Activated T-helper 1 cell treated with anti-CD3 and anti-CD28 coated beads, Interleukin-12 subunit alpha, Interleukin-12 subunit beta, Interleukin-2, Interleukin-4 antibody, amounts not matched to agents 30 ng/mL and 10 ng/mL and 1 ng/mL, durations not matched to agents 14 hours and 24 hours and 36 hours (primary cell): Measurements from ENCODE around the gene PAX2. TPM values are rescaled to one million over a fixed set of nuclear protein-coding genes. Genes with fewer than 3 reads are reported as not detected.
A peak's percentile ranks its signal among the peaks of the same experiment; 100 is the strongest.

Source experiments
- DNase-seq: peaks from one replicate; pipeline ENCODE4 v3.0.0; 2021; ENCODE audit warnings: low spot score
- H3K27ac Mint-ChIP-seq: one replicate; pipeline ENCODE4 v1.8.0; 2021; ENCODE audit warnings: mild to moderate bottlenecking, mixed read lengths
- H3K27me3 Mint-ChIP-seq: one replicate; pipeline ENCODE4 v1.8.0; 2022; ENCODE audit warnings: mild to moderate bottlenecking, moderate library complexity, mixed read lengths; ENCODE audit not compliant: insufficient read depth
- H3K36me3 Mint-ChIP-seq: one replicate; pipeline ENCODE4 v1.8.0; 2021; ENCODE audit warnings: low read depth, mixed read lengths
- H3K4me1 Mint-ChIP-seq: one replicate; pipeline ENCODE4 v1.8.0; 2021; ENCODE audit warnings: low read depth, mixed read lengths
- H3K4me3 Mint-ChIP-seq: one replicate; pipeline ENCODE4 v1.8.0; 2021; ENCODE audit warnings: mild to moderate bottlenecking, moderate library complexity, mixed read lengths
- H3K9me3 Mint-ChIP-seq: one replicate; pipeline ENCODE4 v1.8.0; 2021; ENCODE audit warnings: mixed read lengths
- intact Hi-C: fragments of 100-400 bp; cut with micrococcal nuclease; formaldehyde crosslinking; loops from one replicate; pipeline ENCODE4 v1.15.1; 2024
- total RNA-seq: library from RNA; stranded (reverse); gene quantifications from 2 replicates; pipeline ENCODE4 v1.2.3, GENCODE V29; 2022

PAX2 gene
- total RNA-seq, 1 donor from 2014 or later, result not detected

DNA sequence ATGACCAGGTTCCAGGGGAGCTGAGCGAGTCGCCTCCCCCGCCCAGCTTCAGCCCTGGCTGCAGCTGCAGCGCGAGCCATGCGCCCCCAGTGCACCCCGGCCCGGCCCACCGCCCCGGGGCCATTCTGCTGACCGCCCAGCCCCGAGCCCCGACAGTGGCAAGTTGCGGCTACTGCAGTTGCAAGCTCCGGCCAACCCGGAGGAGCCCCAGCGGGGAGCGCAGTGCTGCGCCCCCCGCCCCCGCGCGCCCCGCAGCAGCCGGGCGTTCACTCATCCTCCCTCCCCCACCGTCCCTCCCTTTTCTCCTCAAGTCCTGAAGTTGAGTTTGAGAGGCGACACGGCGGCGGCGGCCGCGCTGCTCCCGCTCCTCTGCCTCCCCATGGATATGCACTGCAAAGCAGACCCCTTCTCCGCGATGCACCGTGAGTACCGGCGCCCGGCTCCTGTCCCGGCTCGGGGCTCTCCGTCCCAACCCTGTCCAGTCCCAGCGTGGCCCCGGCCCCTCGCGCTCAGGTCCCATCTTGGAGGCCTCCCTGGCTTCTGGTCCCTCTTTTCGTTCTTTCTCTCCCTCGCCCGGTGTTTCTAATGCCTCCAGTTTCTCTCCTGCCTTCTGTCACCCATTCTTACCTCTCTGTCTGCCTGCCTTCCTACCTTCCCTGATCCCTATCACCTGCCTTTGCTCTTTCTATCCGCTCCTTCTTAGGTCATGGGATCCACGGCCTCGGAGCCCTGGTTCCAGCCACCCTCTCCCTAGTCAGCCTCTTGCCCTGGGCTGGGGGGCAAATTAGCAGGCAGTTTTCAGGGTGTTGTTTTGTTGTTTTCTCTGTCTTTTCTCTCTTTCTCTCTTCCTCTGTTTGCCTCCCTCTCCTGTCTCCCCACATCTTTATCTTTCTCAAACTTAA lies 751 bp downstream of the PAX2 start:
- intact Hi-C loops, result loop anchor here (2.0 to 10.0 kb wide), 3 partner anchors 481 to 1211 kb away; partner anchors contain the start of gene NKX2-3

GRCh38 chr10:100746784-100747455 lies 1.5 kb downstream of the PAX2 start:
- peaks cover 21% of the 10 kb centered on the region for H3K4me1 Mint-ChIP-seq
- peaks cover 2% of the 10 kb centered on the region for H3K36me3 Mint-ChIP-seq
- intact Hi-C loops, result loop anchor here (10.0 kb wide), 2 partner anchors 548 to 1212 kb away; partner anchors contain the start of gene NKX2-3

More for the DNA sequence above, 751 bp downstream of the PAX2 start:
- DNase-seq, result no peak
- Mint-ChIP-seq H3K36me3 (peaks cover 2% of the 10 kb centered on the region), H3K4me3 (peak overlapping the region; percentile 24), H3K9me3 (no peaks in the 10 kb centered on the region), H3K27ac (peak overlapping the region; percentile 73), H3K4me1 (peaks cover 21% of the 10 kb centered on the region), H3K27me3 (peaks cover 76% of the 10 kb centered on the region)

GRCh38 chr10:100747456-100748230 lies 2.3 kb downstream of the PAX2 start:
- Mint-ChIP-seq H3K4me3 (no peak overlapping the region), H3K36me3 (peaks cover 2% of the 10 kb centered on the region), H3K4me1 (peaks cover 21% of the 10 kb centered on the region), H3K27me3 (peaks cover 77% of the 10 kb centered on the region), H3K9me3 (no peaks in the 10 kb centered on the region), H3K27ac (peak overlapping the region; percentile 72)
- intact Hi-C loops, result loop anchor here (2.0 to 10.0 kb wide), 3 partner anchors 387 to 1213 kb away; partner anchors contain the start of gene NKX2-3
- DNase-seq, result no peak

More at GRCh38 chr10:100746784-100747455, 1.5 kb downstream of the PAX2 start:
- Mint-ChIP-seq H3K4me3 (peak overlapping the region; percentile 24), H3K27me3 (peaks cover 77% of the 10 kb centered on the region), H3K27ac (peak overlapping the region; percentile 73), H3K9me3 (no peaks in the 10 kb centered on the region)
- DNase-seq, result no peak

- intact Hi-C loops, result loop anchor here (2.0 to 10.0 kb wide), 3 partner anchors 386 to 1214 kb away; partner anchors contain the start of gene NKX2-3
- peaks cover 16% of the 10 kb centered on the region for H3K4me1 Mint-ChIP-seq
- H3K27ac Mint-ChIP-seq, result peak overlapping the region; percentile 70
- H3K27me3 Mint-ChIP-seq, result peaks cover 77% of the 10 kb centered on the region
- H3K36me3 Mint-ChIP-seq, result peaks cover 2% of the 10 kb centered on the region
- H3K9me3 Mint-ChIP-seq, result no peaks in the 10 kb centered on the region
- H3K4me3 Mint-ChIP-seq, result no peak overlapping the region
- DNase-seq, result no peak
Measured at GRCh38 chr10:100748231-100749058, 3.1 kb downstream of the PAX2 start.

DNA sequence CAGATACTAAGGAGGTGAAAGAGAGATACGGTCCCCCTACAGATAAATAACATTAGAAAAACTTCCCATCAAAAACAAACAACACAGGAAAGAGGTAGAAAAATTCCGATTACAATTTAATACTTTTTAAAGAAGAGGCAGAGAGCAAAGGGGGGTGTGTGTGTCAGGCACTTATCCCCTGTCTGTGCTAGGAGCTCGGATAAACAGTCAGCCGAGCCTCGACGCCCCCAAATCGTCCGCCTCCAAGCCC lies 3.6 kb downstream of the PAX2 start:
- Mint-ChIP-seq H3K36me3 (peaks cover 2% of the 10 kb centered on the region), H3K9me3 (no peaks in the 10 kb centered on the region), H3K27ac (peak overlapping the region; percentile 70), H3K27me3 (peaks cover 77% of the 10 kb centered on the region), H3K4me3 (no peak overlapping the region), H3K4me1 (peaks cover 11% of the 10 kb centered on the region)
- no peak for DNase-seq
- intact Hi-C loops, result loop anchor here (2.0 to 10.0 kb wide), 3 partner anchors 386 to 1214 kb away; partner anchors contain the start of gene NKX2-3

GRCh38 chr10:100749309-100750217 lies 4.2 kb downstream of the PAX2 start:
- H3K36me3 Mint-ChIP-seq, result peaks cover 2% of the 10 kb centered on the region
- peak overlapping the region; percentile 70 for H3K27ac Mint-ChIP-seq
- intact Hi-C loops, result loop anchor here (2.0 to 10.0 kb wide), 3 partner anchors 385 to 1215 kb away; partner anchors contain the start of gene NKX2-3
- peaks cover 11% of the 10 kb centered on the region for H3K4me1 Mint-ChIP-seq
- H3K27me3 Mint-ChIP-seq, result peaks cover 77% of the 10 kb centered on the region
- DNase-seq, result no peak
- no peaks in the 10 kb centered on the region for H3K9me3 Mint-ChIP-seq
- peak overlapping the region; percentile 15 for H3K4me3 Mint-ChIP-seq

GRCh38 chr10:100750291-100751210 lies 5.2 kb downstream of the PAX2 start:
- peaks cover 79% of the 10 kb centered on the region for H3K27me3 Mint-ChIP-seq
- H3K4me1 Mint-ChIP-seq, result peaks cover 11% of the 10 kb centered on the region
- H3K9me3 Mint-ChIP-seq, result no peaks in the 10 kb centered on the region
- no peak overlapping the region for H3K27ac Mint-ChIP-seq
- no peak for DNase-seq
- H3K36me3 Mint-ChIP-seq, result peaks cover 2% of the 10 kb centered on the region
- intact Hi-C loops, result no loop called here
- no peak overlapping the region for H3K4me3 Mint-ChIP-seq

DNA sequence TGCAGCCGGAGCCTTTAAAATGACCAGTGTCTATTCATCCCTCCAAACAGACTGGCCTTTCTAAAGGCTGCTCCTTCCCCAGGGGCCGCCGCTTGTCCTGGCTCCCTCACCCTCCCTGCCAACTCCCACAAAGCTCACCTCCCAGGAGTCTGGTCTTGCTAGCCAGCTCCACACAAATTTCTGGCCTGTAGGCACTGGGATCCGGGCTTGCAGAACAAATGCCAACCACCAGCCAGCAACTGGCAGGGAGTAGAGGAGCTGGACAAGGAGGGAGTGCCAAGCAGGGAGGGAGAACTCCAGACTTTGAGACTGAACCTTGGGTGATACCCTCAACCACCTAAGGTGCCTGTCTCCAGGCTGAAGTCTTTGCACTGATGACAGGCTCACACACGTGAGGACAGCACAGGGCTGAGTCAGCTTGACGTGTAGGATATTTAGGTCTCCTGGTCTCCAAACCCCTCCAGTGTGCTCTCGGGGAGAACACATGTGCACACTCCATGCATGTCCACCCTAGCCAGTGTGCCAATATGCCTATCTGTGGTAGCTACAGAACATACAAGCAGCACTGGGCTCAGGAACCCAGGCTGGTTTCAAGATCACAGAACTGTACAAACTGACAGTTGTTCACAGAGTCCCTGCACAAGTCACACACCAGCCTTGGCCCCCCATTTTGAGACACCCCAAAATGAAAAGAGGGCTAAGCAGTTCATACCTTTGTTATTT lies 6.0 kb downstream of the PAX2 start:
- Mint-ChIP-seq H3K36me3 (peaks cover 2% of the 10 kb centered on the region), H3K4me3 (no peak overlapping the region), H3K27ac (no peak overlapping the region), H3K4me1 (peaks cover 8% of the 10 kb centered on the region), H3K27me3 (peaks cover 80% of the 10 kb centered on the region), H3K9me3 (no peaks in the 10 kb centered on the region)
- intact Hi-C loops, result no loop called here
- no peak for DNase-seq

DNA sequence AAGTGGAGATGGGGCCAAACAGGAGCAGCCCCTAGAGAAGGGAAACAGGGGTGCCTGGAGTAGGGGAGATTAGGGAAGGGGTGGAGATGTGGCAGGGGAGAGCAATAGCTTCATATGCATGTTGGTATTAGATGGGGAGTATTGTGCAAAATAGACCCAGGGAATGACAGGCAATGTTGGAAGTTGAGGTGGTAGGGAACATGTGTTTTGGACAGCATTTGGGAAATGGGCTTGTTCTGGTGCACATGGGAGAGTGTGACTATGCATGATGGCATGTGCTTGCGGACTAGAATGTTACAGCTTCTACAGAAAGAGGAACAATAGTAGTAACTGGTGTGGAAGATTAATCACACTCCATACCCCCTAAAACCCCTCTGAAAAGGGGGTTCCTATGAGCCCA lies 10.4 kb downstream of the PAX2 start:
- Mint-ChIP-seq H3K36me3 (no peaks in the 10 kb centered on the region), H3K4me1 (no peaks in the 10 kb centered on the region), H3K9me3 (no peaks in the 10 kb centered on the region), H3K4me3 (no peak overlapping the region), H3K27me3 (peaks cover 89% of the 10 kb centered on the region), H3K27ac (no peak overlapping the region)
- no peak for DNase-seq
- intact Hi-C loops, result no loop called here

GRCh38 chr10:100759331-100759730 lies 13.9 kb downstream of the PAX2 start:
- H3K27me3 Mint-ChIP-seq, result peaks cover 77% of the 10 kb centered on the region
- intact Hi-C loops, result no loop called here
- no peaks in the 10 kb centered on the region for H3K4me1 Mint-ChIP-seq
- H3K9me3 Mint-ChIP-seq, result no peaks in the 10 kb centered on the region
- H3K36me3 Mint-ChIP-seq, result no peaks in the 10 kb centered on the region
- DNase-seq, result no peak
- no peak overlapping the region for H3K4me3 Mint-ChIP-seq
- H3K27ac Mint-ChIP-seq, result no peak overlapping the region
